AG08395 (cell line): ENCODE data around the gene SLC9C2.

Experiments used
- DNase-seq: peaks from one replicate; pipeline ENCODE4 v3.0.0; 2012; ENCODE audit warnings: mixed read lengths, low spot score

SLC9C2 gene

DNA sequence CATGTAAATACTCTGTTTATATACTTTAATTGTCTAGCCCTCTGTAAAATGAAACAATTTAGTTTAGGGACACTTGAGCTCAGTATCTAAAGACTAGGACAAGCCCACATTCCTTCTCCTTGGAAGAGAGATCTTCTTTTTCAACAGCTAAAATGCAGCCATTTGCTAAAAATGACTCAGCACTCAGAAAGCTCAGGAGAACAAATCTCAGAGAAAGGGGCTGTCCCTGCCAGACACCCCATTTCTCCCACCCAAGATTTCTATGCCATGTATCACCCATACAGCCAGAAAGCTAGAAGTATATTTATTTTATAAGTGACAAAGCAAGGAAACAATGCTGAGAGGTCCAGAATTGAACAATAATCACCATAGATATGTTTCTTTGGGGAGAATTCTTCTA is 148.9 kb downstream of the SLC9C2 start:
- peak; percentile 43 for DNase-seq

DNA sequence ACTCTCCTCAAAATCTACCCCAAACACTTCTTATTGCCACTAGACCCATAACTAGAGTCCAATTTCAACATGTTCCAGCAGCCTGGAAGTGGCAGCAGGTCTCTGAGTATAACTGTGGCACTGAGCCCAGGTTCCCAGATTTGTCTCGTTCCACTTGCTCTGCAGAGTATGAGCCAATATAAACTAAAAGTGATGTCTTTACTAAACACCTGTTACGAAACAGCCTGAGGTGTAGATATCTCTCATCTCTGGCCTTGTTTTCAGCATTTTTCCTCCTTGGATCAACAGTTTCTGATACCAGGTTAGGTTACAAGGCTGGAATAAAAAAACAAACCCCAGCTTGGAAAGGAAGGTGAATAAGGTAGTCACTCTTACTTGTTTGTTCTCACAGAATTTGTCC is 150.9 kb downstream of the SLC9C2 start:
- no peak for DNase-seq
